Activated gamma-delta T cell treated with Interleukin-2 at 50 U/mL for 16 hours (primary cell): ENCODE measurements around the gene ORC1.

Source experiments
- DNase-seq: peaks from one replicate; pipeline ENCODE4 v3.0.0-alpha.2; 2020

Gene ORC1

DNA sequence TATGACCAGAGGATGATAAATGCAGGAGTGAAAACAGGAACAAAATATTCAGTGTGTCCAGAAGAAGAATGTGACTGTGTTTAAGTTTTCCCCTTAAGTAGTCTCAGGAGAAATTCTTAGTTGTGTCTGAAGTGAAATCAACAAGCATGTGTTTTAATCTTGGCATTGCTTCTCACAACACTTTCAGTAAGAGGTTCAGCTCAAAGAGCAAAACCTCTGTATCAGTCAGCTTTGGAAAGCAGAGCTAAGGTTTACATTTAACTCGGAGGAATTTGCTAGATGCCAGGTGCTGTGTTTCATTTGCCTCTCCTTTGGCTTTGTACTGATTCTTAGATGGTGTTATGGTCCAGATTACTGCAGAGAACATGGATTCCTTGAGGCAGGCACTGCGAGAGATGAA lies 66.8 kb downstream of the ORC1 start:
- DNase-seq, result no peak

DNA sequence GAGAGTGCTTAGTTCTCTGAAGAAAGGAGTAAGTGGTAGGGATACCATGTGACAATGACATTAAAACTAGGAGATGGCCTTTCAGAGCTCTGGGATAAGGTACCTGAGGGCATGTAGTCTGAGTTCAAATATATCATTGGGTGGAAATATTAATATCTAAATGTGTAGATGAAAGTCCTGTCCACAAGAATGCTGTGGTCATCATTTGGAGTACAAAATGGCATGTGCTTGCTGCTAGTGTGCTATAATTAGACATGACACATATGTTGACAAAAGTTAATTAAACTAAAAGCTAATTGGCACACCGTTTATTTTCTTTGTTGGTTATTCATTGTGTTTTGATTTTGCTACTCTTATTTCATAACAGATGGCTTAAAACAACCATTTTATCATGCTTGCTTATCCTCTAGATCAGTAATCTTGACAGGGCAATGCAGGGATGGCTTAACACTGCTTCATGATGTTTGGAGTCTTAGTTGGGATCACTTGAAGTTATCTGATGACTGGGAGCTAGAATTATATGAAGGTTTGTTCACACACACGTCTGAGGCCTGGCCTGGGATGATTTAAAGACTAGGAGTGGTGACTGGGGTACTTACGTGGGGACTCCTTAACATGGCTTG lies 69.2 kb downstream of the ORC1 start:
- no peak for DNase-seq

DNA sequence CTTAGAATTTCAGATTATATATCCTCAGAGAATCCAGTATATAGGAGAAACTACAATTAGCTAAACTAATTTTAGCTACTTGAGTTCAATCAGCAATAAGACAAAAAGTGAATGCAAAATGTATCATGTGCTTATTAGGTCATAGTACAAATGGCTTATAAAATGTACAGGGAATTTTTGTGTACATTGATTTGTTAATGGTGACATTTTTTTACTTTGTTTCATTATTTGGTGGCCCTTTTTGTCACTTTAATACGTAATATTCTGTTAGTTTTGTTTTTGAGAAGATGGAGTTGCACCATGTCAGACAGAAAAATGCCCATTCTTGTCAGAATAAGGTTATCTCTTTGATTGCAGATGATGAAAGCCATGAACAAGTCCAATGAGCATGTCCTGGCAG lies 71.8 kb downstream of the ORC1 start:
- DNase-seq, result no peak

DNA sequence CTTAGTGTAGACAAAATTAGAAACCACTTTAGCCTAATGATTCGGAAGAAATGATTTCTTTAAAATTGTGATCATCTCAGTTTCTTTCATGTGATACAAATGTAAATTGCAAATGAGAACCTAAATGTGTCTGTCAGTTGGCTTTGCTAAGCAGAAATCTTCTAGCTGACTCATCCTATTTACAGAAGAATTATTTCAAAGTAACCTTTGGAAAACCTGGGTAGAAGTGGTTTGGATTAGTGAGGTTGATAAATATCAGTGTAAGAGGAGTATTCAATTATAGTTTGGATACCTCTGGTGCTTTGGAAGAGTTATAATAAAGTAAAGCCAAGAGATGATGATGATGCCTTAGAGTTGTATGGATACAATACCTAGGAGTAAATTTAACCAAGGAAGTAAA lies 75.6 kb downstream of the ORC1 start:
- no peak for DNase-seq

DNA sequence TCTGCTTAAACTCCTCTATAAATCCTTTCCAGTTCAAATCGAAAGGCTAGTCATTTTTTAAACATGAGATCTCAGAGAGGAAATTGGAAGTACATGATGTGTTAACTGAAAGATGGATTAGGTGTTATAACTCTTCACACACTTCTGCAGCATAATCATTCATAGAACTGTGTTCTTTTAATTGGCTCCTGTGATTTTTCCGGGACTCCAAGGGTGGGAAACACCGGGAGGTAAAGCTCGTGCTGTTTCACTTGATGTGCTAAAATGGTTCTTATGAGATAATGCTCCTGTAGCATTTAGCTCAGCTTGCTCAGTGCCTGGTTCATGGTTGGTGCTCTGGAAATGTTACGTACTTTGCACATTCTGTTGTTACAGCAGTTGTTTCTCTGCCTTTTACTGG lies 78.4 kb downstream of the ORC1 start:
- no peak for DNase-seq

DNA sequence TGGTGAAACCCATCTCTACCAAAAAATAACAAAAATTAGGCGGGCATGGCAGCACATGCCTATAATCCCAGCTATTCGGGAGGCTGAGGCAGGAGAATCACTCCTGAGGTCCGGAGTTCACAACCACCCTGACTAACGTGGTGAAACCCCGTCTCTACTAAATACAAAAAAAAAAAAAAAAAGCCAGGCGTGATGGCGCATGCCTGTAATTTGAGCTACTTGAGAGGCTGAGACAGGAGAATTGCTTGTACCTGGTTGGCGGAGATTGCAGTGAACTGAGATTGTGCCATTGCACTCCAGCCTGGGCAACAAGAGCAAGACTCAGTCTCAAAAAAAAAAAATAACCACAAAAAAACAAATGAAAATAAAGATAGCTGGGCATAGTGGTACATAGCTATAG lies 80.5 kb downstream of the ORC1 start:
- DNase-seq, result no peak
